CD4-positive, alpha-beta T cell treated with Interleukin-4 for 4 hours (primary cell): Measurements from ENCODE around the gene DYNLT5.
"Not testable (repeated sequence)": the region's sequence is repeated elsewhere in the genome, so short reads cannot be mapped to it uniquely, and the experiment has no call there.

Experiments used
- DNase-seq: peaks from one replicate; pipeline ENCODE4 v3.0.0-alpha.2; 2020

The DYNLT5 gene

DNA sequence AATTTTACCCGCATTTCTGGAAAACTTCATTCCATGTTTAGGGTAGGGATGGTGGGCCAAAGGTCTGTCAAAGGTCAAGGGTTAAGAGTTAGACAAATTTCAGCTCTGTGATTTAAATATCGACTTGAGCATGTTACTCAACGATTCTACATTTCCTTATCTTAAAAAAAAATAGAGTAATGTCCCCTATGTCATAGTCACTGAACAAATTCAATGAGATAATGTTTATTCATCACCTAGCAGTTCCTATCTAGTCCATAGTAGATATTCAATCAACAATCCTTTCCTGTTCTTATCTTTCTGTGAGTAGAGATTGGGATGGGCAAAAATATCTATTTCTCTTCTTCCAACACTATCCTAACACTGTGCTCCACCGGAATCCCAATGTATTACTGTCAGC lies 1.1 kb upstream of the DYNLT5 start:
- no peak for DNase-seq

- DNase-seq, result no peak
Observed at GRCh38 chr1:66752671-66753371, 562 bp downstream of the DYNLT5 start.

DNA sequence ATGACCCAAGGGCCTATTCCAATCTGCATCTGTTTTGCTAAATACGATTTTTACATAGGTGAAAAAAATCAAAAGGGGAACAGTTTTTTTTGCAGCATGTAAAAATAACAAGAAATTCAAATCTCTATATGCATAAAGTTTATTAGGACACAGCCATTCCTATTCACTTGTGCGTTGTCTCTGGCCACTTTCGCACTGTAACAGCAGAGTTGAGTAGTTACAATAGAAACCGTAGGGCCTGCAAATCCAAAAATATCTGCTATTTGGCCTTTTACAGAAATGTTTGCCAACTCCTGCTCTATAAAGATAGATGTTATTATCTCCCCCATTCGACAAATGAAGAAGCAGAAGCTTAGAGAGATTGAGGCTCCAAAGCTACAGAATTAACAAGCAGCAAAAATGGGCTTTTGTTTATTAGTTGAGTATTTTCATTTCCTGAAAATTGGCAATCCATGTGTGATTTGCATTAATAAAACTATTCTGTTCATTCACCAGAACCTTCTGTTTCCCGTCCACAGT lies 5.5 kb downstream of the DYNLT5 start:
- DNase-seq, result no peak

DNA sequence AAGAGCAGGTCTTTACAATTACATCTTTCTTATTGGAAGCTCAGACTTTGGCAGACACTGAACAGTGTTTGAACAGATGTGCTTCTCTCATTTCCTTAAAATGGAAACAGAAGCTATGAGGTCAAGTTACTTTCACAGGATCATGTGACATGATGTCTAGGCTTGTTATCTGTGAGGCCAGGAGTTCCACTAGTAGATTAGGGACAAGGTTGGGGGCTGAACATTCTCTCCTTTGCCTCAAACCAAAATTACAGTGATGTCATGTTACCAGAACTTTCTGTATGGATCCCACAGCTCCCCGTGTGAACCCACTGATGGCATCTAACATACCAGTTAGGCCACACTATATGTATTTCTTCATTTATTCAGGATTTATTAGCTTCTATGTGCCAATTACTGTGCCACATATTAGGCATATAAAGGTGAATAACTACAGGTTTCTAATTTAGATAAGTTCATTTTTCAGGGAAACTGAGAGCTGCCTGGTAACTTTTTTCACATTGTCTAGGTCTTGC lies 6.0 kb downstream of the DYNLT5 start:
- no peak for DNase-seq

DNA sequence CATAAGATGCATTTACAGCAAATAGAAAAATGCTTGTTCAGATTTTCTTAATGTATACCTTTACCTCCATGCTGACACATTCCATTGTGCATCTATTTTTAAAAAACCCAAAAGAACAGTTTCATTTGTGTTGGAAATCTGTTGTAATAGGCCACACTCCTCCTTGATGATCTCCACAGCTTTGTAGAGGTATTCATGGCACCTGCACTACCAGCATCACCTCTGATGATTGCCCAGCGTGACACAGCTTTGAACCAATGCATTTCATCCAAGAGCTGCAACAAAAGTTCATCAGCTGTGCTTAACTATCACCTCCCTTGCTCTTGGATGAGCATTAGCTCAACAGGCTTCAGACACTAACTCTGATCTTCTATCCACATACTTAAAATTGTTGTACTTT lies 8.2 kb downstream of the DYNLT5 start:
- DNase-seq, result no peak

GRCh38 chr1:66761221-66761620 lies 9.0 kb downstream of the DYNLT5 start:
- DNase-seq, result no peak

GRCh38 chr1:66764994-66765578 lies 12.8 kb downstream of the DYNLT5 start:
- DNase-seq, result peak; percentile 64

GRCh38 chr1:66767626-66768025 lies 15.4 kb downstream of the DYNLT5 start:
- DNase-seq, result no peak

DNA sequence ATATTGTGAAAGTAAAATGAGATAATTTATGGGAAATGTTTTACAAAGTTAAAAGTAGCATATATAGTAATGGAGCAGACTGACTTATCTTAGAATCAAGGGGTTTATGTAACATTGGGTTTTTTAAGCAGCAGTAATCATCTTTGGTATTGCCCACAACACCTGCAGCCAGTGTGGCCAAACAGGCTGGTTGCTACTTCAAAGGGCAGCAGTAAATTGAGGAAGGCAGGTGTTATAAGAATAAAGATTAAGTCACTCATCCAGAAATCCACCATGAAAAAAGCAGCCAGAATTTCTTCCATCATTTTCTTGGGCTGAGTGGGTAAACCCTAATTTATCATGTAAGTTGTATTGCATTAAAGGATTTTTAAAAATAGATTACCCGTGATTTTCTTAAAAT lies 16.7 kb downstream of the DYNLT5 start:
- no peak for DNase-seq

- peak; percentile 43 for DNase-seq
Observed at GRCh38 chr1:66769512-66770229, 17.4 kb downstream of the DYNLT5 start.

DNA sequence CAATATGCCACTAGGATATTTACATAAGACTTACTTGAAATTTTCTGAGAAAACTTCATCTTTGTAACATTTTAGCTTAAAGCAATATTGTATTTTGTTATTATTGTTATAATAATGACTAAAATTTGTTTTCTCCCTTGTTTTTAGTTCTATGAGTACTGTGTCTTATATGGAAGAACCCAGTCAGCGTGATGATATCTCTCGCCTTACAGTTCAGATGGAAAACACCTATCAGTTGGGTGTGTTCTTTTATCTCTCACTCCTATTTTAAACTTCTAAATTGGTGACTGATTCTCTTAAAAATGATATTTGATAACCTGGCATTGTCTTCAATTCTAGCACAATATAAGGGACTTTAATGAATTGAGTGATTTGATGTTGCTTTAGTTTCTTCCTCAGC lies 18.0 kb downstream of the DYNLT5 start:
- DNase-seq, result no peak

- peak; percentile 6 for DNase-seq
Observed at GRCh38 chr1:66770694-66771093, 18.4 kb downstream of the DYNLT5 start.

- no peak for DNase-seq
Observed at GRCh38 chr1:66773227-66773626, 21.0 kb downstream of the DYNLT5 start.

DNA sequence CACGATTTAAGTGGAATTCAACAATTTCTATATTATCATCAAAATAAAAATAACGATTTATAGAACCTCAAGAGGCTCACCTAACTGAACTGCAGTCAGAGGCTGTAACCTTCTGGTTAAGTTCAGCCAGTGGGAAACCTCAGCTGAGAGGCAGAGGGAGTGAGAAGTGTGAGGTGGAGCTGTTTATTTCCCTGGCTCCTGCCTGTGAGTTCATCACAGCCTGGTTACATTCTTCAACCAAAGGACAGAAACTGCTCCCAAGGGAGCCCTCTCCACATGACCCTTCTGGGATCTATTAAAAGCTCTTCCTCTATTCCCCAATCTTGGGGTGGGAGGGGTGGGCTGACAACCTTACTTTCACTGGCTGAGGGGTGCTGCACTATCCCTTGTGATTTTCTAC lies 22.2 kb downstream of the DYNLT5 start:
- no peak for DNase-seq

DNA sequence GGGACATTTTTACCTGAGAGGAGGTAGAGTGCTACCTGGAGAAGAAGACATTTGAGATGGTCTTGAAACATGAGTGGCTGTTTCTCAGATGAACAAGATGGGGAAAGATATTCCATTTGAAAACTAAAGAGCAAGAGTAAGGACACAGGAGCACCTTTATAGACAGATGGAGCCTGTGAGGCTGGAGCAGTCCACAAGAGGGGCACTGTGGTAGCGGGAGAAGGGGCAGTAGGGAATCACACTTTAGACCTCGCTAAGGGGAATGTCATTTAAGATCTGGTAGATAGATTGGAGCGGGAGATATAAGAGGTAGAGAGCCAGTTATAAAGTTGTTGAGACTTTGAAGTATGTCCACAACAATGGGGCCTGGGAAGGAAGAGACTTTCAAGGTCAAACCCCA lies 23.4 kb downstream of the DYNLT5 start:
- no peak for DNase-seq

DNA sequence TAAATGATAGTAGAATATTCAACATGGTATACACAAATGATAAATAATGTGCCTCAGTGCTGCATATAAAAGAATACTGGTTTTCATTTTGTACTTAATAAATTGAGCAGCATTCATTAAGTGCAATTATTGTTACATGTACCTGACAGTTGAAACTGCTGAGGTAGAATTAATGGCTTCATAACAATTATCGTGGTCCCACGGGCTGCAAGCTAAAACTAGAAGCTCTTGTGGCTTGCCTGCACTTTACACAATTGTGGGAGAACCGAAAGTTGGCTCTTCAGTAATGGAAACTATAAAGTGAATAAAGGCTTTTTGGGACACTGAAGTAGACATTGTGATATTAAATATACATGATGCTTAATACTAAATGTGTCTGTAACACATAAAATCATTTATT lies 25.6 kb downstream of the DYNLT5 start:
- DNase-seq, result no peak

- no peak for DNase-seq
Observed at GRCh38 chr1:66778266-66778665, 26.0 kb downstream of the DYNLT5 start.

- no peak for DNase-seq
Observed at GRCh38 chr1:66778969-66779368, 26.7 kb downstream of the DYNLT5 start.

GRCh38 chr1:66779475-66780078 lies 27.3 kb downstream of the DYNLT5 start:
- no peak for DNase-seq

GRCh38 chr1:66785800-66786199 lies 33.5 kb downstream of the DYNLT5 start:
- DNase-seq, result not testable (repeated sequence)

- no peak for DNase-seq
Observed at GRCh38 chr1:66787641-66788040, 35.4 kb downstream of the DYNLT5 start.

DNA sequence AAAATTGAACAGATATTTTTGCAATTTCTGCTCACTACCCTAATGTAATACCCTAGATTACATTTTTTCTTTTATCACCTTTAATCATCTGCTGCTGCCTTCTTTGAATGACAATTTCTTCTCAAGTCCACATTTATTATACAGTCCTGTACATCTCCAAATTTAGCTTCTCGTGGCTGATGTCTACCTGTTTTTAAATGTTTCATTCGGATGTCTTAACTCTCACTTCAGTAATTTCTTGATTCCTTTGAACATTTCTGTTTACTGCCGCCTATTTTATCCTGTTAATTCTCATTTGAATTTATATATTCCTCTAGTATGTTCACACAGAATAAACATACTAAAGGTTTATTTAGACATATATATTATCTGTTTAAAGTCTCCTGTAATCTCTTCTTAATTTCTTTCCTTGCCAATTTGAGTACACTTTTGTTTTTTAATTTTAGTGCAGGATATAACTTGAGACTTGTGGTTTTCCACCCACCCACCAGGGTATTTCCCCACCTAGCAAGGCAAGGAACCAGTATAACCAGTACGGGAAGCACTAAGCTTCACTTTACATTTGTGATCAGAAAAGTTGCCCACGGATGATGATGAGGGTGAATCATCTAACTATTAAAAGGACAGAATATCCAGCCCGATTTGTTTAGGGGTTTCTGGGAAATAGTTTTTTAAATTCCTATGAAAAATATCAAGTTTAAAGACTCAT lies 36.1 kb downstream of the DYNLT5 start:
- peak; percentile 53 for DNase-seq
